ENCODE measurements around the gene CPNE2. TPM values are rescaled to one million over a fixed set of nuclear protein-coding genes. Genes with fewer than 3 reads are reported as not detected.

CPNE2 gene
- total RNA-seq, 1 experiment from 2014 or later = 21.1 TPM

Other genes with a start within 250 kb of the CPNE2 start
- gene SLC12A3, start 227.4 kb upstream of the CPNE2 start, total RNA-seq (2014; rRNA removed; shearing (Covaris generic)) = not detected in 2 replicates
- gene HERPUD1, start 160.4 kb upstream of the CPNE2 start, total RNA-seq (2014; rRNA removed; shearing (Covaris generic)) = 27.1 and 30.1 TPM in 2 replicates
- not detected in 2 replicates for gene CETP, start 130.6 kb upstream of the CPNE2 start, total RNA-seq (2014; rRNA removed; shearing (Covaris generic))
- 0.80 and 0.85 TPM in 2 replicates for gene NLRC5, start 103.0 kb upstream of the CPNE2 start, total RNA-seq (2014; rRNA removed; shearing (Covaris generic))
- gene PSME3IP1, start 93.5 kb downstream of the CPNE2 start, total RNA-seq (2014; rRNA removed; shearing (Covaris generic)) = 60.9 and 63.3 TPM in 2 replicates
- 31.0 and 49.8 TPM in 2 replicates for gene RSPRY1, start 93.7 kb downstream of the CPNE2 start, total RNA-seq (2014; rRNA removed; shearing (Covaris generic))
- gene ARL2BP, start 152.7 kb downstream of the CPNE2 start, total RNA-seq (2014; rRNA removed; shearing (Covaris generic)) = 27.7 and 28.3 TPM in 2 replicates
- 1.6 and 3.0 TPM in 2 replicates for gene PLLP, start 192.1 kb downstream of the CPNE2 start, total RNA-seq (2014; rRNA removed; shearing (Covaris generic))

All from H7 (cell line).